Smooth muscle cell (in vitro differentiated cells): Measurements from ENCODE around the gene CERS5. TPM values are rescaled to one million over a fixed set of nuclear protein-coding genes. Genes with fewer than 3 reads are reported as not detected.

Experiments
- DNase-seq: peaks from one replicate; lab custom pipeline; 2025; ENCODE audit not compliant: unreplicated experiment; lab: John Stamatoyannopoulos, UW
- H2AFZ ChIP-seq: fragments of 200-600 bp; sonication (generic); 2 replicates; pipeline ENCODE4 v1.6.0; 2016; ENCODE audit warnings: antibody characterized with exemption, low read depth, mild to moderate bottlenecking
- H3F3A ChIP-seq: fragments of 200-600 bp; sonication (generic); 2 replicates; pipeline ENCODE4 v1.6.0; 2017; ENCODE audit warnings: antibody characterized with exemption, low read depth
- H3K27ac ChIP-seq: fragments of 200-600 bp; sonication (generic); 2 replicates; pipeline ENCODE4 v1.5.1; 2016; ENCODE audit warnings: low read depth, mild to moderate bottlenecking
- H3K27me3 ChIP-seq: fragments of 200-600 bp; sonication (generic); 2 replicates; pipeline ENCODE4 v1.6.1; 2016; ENCODE audit warnings: low read depth, mild to moderate bottlenecking
- H3K36me3 ChIP-seq: fragments of 200-600 bp; sonication (generic); 2 replicates; pipeline ENCODE4 v1.5.1; 2016; ENCODE audit warnings: low read depth
- H3K4me1 ChIP-seq: fragments of 200-600 bp; sonication (generic); 2 replicates; pipeline ENCODE4 v1.5.1; 2016; ENCODE audit warnings: low read depth
- H3K4me2 ChIP-seq: fragments of 200-600 bp; sonication (generic); 2 replicates; pipeline ENCODE4 v1.6.0; 2016; ENCODE audit warnings: mild to moderate bottlenecking
- H3K4me3 ChIP-seq: fragments of 200-600 bp; sonication (generic); 2 replicates; pipeline ENCODE4 v1.5.1; 2016; ENCODE audit warnings: mild to moderate bottlenecking
- H3K79me2 ChIP-seq: fragments of 200-600 bp; sonication (generic); 2 replicates; pipeline ENCODE4 v1.6.0; 2016; ENCODE audit warnings: low read depth, mild to moderate bottlenecking
- H3K9ac ChIP-seq: fragments of 200-600 bp; sonication (generic); 2 replicates; pipeline ENCODE4 v1.6.0; 2016; ENCODE audit warnings: low read depth
- H3K9me3 ChIP-seq: fragments of 200-600 bp; sonication (generic); replicated peaks from 2 replicates; pipeline ENCODE4 v1.5.1; 2016; ENCODE audit warnings: low read depth
- H4K20me1 ChIP-seq: fragments of 200-600 bp; sonication (generic); 2 replicates; pipeline ENCODE4 v1.6.0; 2016; ENCODE audit warnings: low read depth
- CTCF ChIP-seq: fragments of 200-600 bp; sonication (generic); IDR thresholded peaks from 2 replicates; pipeline ENCODE4 v1.5.1; 2017; ENCODE audit warnings: borderline replicate concordance, mild to moderate bottlenecking, antibody characterized with exemption; ENCODE audit not compliant: insufficient read depth, poor library complexity, severe bottlenecking
- WGBS: methylation state at CpG from one replicate; pipeline ENCODE4 v1.1.7; 2016; ENCODE audit warnings: low lambda C conversion rate; 5-methylcytosine and 5-hydroxymethylcytosine counted together
- polyA plus RNA-seq: library from polyadenylated mRNA; unstranded; fragments of >200 nt; fragmentation: Nextera tagmentation; extraction: Ambion mirVana; gene quantifications from 2 replicates; pipeline ENCODE4 v1.2.1, GENCODE V29; 2016
- total RNA-seq: library from RNA; depleted of rRNA; stranded (reverse); fragments of >200 nt; gene quantifications from 2 replicates; pipeline ENCODE4 v1.2.3, GENCODE V29; 2014

CERS5 gene
- total and polyA plus RNA-seq, 2 experiments from 2014 or later: 53.5 to 102 TPM

GRCh38 chr12:50099302-50100008 lies 67.7 kb downstream of the CERS5 start:
- Histone ChIP-seq H3K9ac (no peak overlapping the region), H3K4me2 (no peak overlapping the region)
- no peak for DNase-seq

GRCh38 chr12:50097952-50098351 lies 69.2 kb downstream of the CERS5 start:
- no peak overlapping the region for H3K27ac ChIP-seq
- no peaks in the 10 kb centered on the region for H3K27me3 ChIP-seq
- H3K4me3 ChIP-seq: no peak overlapping the region
- peaks cover 14% of the 10 kb centered on the region for H3F3A ChIP-seq
- H3K4me1 ChIP-seq: no peaks in the 10 kb centered on the region
- H3K4me2 ChIP-seq: no peak overlapping the region
- no peak overlapping the region for H3K9ac ChIP-seq
- 97% methylated on average over 6 of the region's 6 CpGs for WGBS
- TF ChIP-seq CTCF: no peak
- no peak for DNase-seq
- H3K79me2 ChIP-seq: no peaks in the 10 kb centered on the region
- H3K36me3 ChIP-seq: peaks cover 8% of the 10 kb centered on the region
- no peak overlapping the region for H2AFZ ChIP-seq
- no peaks in the 10 kb centered on the region for H4K20me1 ChIP-seq
- H3K9me3 ChIP-seq: no peaks in the 10 kb centered on the region

More at GRCh38 chr12:50099302-50100008, 67.7 kb downstream of the CERS5 start:
- H3K4me3 ChIP-seq: no peak overlapping the region
- no peaks in the 10 kb centered on the region for H3K4me1 ChIP-seq
- 75% methylated on average over 5 of the region's 5 CpGs for WGBS
- H3K79me2 ChIP-seq: no peaks in the 10 kb centered on the region
- TF ChIP-seq CTCF: no peak
- H3K27ac ChIP-seq: no peak overlapping the region
- H3F3A ChIP-seq: peaks cover 14% of the 10 kb centered on the region
- H4K20me1 ChIP-seq: no peaks in the 10 kb centered on the region
- H3K9me3 ChIP-seq: no peaks in the 10 kb centered on the region
- peaks cover 3% of the 10 kb centered on the region for H3K36me3 ChIP-seq
- no peaks in the 10 kb centered on the region for H3K27me3 ChIP-seq
- H2AFZ ChIP-seq: no peak overlapping the region

GRCh38 chr12:50090391-50090790 lies 76.8 kb downstream of the CERS5 start:
- WGBS: 92% methylated on average over 5 of the region's 5 CpGs
- DNase-seq: no peak

More at GRCh38 chr12:50090391-50090790, 76.8 kb downstream of the CERS5 start:
- Histone ChIP-seq H3K36me3 (peaks cover 20% of the 10 kb centered on the region), H3K79me2 (peaks cover 5% of the 10 kb centered on the region), H3F3A (peaks cover 7% of the 10 kb centered on the region), H4K20me1 (peaks cover 23% of the 10 kb centered on the region), H3K27me3 (no peaks in the 10 kb centered on the region), H2AFZ (no peak overlapping the region), H3K4me3 (no peak overlapping the region), H3K9me3 (no peaks in the 10 kb centered on the region), H3K27ac (no peak overlapping the region), H3K4me2 (no peak overlapping the region), H3K9ac (no peak overlapping the region), H3K4me1 (no peaks in the 10 kb centered on the region)
- TF ChIP-seq CTCF: no peak
